GM18508 (cell line): ENCODE data around the gene AOPEP.
"Not testable (repeated sequence)": the region's sequence is repeated elsewhere in the genome, so short reads cannot be mapped to it uniquely, and the experiment has no call there.

Experiments
- ATAC-seq: cut with Tn5 transposase; IDR thresholded peaks from one replicate; pipeline ENCODE4 v1.9.1; 2021; ENCODE audit warnings: moderate number of reproducible peaks; ENCODE audit not compliant: insufficient read depth, unreplicated experiment

Gene AOPEP

DNA sequence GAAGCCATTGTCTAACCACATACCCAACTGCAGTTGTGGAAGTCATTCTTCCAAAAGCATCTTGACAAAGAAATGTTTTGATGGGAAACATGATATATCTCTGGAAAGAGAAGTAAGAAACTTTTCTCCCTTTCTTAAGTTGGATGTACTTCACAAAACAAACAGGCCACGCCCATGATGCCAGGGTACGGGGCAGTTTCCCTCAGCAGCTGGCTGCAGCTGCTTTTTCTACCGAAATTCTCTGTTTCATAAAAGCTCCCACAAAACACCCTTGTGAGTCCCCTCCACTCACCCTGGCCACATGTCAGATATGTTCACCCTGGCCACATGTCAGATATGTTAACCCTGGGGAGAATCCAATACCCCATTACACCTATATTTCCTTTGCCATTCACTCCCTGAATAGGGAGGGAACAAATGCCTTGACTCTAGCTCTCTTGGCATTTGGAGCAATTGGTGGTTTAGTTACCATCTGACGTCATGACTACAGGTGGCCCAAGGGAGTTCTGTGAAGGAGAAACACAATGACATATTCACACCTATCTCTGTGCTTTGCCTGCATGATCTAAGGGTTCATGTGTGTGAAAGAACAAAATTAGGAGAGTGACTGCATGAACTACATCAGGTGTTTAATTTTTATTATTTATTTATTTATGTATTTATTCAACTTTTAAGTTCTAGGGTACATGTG, 103.0 kb downstream of the AOPEP start:
- no peak for ATAC-seq

GRCh38 chr9:94830071-94830604, 103.6 kb downstream of the AOPEP start:
- not testable (repeated sequence) for ATAC-seq

DNA sequence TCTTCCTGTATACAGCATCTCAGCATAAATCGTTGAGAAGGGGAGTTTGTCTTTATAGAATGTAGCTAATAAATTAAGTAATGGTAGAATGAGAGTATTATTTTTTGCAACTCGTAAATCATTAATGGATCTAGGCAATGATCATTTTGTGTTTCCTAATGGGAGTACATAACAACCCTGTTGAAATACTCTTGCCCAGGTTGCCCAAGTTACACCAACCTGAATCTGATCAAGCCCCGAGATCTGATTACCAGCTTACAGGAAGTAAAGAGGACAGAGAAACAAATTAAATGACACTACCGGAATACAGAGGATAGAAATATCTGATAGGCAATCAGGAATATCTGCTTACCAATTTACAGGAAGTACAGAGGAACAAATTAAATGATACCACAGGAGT, 107.3 kb downstream of the AOPEP start:
- ATAC-seq, result no peak

- no peak for ATAC-seq
Observed at GRCh38 chr9:94837404-94837803, 110.9 kb downstream of the AOPEP start.

DNA sequence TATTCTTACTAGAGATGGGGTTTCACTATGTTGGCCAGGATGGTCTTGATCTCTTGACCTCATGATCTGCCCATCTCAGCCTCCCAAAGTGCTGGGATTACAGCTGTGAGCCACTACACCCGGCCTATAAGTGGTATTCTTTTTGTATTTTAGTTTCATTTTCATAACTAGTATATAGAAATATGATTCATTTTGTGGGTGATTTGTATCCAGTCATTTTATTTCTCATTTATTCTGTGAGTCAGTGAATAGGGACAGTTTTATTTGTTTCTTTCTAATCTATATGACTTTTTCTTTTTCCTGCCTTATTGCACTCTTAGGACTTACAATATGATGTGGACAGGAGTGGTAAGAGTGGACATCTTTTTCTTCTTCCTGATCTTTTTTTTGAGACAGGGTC, 112.9 kb downstream of the AOPEP start:
- ATAC-seq, result no peak

DNA sequence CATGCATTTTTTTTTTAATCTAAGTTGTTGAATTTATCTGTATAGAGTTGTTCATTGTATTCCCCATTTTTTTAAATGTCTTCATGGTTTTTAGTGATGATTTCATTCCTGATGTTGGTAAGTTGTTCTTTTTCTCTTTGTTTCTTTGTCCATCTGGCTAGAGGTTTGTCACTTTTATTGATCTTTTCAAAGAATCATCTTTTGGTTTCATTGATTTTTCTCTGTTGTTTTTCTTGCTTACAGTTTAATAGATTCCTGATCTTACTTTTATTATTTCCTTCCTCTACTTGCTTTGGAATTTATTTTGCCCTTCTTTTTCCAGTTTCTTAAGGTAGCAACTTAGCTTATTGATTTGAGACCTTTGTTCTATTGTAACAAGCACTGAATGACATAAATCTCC, 114.2 kb downstream of the AOPEP start:
- no peak for ATAC-seq

DNA sequence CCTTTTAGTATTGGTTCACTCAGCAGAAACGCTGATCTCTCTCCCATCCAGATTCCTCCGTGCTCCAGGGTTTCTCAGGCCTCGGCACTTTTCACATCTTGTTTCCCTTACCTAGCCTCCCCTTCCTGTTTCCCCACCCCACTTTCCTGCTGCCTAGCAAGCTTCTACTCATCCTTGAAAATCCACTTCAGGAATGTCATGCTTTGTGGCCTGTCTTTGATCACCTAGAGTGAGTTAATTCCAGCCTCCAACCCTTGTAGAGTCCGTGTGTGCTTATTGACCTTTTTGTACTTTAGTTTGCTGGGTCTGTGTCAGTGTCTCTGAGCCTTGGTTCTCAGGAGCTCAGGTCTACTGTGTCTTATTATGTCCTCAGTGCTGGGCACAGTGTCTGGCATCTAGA, 116.6 kb downstream of the AOPEP start:
- ATAC-seq, result no peak

DNA sequence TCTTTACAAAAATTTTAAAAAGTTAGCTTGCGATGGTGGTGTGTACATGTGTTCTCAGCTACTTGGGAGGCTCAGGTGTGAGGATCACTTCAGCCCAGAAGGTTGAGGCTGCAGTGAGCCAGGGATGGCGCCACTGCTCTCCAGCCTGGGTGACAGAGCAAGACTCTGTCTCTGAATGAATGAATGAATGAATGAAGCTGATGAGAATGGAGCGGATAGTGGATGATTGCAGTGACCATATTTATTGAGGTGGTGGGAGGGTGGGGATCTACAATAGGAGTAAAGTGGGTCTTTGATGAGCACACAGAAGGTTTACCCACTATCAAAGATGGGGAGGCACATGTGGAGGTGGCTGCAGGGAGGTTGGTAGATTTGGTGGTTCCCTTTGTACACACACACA, 120.2 kb downstream of the AOPEP start:
- no peak for ATAC-seq

GRCh38 chr9:94847486-94847885, 121.0 kb downstream of the AOPEP start:
- ATAC-seq, result no peak

GRCh38 chr9:94848791-94849190, 122.3 kb downstream of the AOPEP start:
- ATAC-seq, result not testable (repeated sequence)

GRCh38 chr9:94850540-94851434, 124.3 kb downstream of the AOPEP start:
- ATAC-seq, result no peak

- no peak for ATAC-seq
Observed at GRCh38 chr9:94851467-94851866, 125.0 kb downstream of the AOPEP start.

DNA sequence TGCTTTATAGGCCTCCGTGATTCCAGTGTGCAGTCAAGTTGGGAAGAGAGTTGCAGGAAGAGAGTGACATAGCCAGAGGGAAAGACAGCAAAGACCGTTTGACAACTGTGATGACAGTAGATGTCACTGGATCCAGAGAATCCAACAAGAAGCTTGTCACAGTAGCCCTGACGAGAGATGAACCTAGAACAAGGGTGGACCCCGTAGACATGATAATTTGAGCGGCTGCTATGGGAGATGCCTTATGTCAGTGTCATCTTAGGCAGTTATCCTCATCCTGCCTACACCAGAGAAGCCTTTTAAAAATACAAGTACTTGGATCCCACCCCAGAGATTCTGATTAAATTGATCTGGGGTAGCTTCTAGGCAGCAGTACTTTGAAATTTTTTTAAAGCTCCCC, 125.4 kb downstream of the AOPEP start:
- no peak for ATAC-seq

DNA sequence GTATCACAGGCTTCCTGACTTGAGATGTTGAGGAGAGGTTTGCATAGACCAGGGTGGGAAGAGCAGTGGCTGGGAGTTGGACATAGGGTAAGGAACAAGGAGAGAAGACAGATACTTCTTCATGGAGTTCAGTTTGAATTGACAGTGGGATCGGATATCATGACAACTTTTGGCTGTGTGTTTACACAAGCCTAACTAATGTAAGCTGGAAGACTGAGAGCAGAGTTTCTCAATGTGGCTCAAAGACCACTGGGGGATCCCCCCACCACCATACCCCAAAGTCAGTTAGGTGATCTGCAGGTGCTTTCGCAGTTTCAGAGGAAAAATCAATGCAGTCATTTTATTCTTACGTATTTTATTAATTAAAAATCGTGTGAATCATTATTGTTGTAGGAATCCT, 125.9 kb downstream of the AOPEP start:
- no peak for ATAC-seq

DNA sequence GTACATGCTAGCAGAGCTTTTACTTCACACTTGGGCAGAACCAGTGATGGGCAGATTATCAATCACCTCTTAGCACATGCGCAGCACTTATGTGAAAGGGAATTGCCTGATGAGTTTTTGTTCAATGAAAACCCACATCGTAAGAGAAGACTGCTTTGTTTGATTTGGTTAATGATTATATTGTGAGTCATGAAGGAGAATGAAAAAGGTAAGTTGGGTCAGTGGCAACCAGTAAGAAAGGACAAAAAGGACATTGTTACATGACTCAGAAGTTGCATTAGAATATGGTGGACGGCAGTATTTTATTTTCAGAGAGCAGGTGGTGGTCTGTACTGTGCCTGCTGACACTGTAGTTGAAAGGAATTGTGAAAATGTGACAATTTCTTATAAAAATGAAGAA, 127.4 kb downstream of the AOPEP start:
- ATAC-seq, result no peak

DNA sequence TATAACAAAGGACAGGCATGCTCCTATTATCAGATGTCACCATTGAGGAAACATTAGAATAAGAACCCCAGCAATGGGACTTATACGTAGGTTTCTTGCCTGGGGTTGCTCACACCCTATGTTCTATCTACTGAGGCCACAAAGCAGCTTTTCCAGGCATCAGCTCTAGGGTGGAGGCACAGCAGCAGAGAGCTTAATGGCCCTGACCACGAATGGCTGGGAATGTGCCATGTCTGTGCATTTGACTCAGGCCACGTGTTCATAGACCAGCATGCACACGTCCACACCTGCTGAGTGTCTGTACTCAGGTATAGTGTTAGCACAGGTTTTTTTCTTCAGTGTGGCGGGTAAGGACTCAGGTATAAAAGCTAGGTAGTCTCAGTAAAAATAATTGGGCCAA, 129.4 kb downstream of the AOPEP start:
- ATAC-seq, result no peak

DNA sequence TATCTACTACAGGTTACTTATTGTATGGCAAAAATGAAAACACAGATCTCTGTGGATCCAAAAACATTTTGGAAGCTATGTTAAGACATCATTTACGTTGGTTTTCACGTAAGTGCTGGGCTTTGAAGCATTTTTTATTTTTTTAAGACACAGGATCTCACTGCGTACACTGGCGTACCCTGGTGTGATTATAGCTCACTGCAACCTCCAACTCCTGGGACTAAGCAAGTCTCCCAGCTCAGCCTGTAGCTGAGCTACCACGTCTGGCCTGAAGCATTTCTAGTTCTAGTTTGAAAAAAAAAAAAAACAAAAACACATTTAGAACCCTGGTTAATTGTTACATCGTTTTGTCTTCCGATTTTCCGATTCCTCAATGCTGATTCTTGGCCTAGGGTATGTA, 131.3 kb downstream of the AOPEP start:
- no peak for ATAC-seq

DNA sequence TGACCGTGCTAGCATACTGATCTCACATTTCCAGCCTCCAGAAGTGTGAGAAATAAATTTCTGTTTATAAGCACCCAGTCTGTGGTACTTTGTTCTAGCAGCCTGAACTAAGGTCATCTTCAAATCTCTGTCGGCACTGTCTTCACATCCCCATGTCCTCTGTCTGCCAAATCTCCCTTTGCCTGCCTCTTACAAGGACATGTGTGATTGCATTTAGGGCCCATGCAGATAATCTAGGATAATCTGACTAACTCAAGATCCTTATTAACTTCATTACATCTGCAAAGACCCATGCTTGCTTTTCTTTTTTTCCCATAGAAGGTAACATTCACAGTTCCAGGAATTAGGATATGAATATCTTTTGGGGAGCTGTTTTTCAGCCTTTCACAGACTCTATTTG, 132.7 kb downstream of the AOPEP start:
- no peak for ATAC-seq

DNA sequence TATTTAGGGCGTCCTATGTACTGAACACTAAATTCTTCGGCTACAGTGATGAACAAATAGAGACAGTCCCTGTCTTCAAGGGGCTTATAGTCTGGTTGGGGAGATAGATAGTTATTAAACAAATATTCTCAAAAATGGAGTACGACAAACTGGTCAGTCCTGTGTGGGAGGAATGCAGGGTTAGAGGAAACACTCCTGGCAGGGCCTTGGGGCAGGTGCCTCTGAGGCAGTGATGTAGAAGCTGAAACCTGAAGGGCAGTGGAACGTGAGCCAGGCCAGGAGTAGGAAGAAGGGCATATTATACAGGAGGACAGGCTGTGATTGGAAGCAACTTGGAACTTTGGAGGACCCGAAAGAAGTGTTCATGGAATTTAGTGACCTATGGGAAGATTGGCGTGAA, 133.4 kb downstream of the AOPEP start:
- ATAC-seq, result no peak

DNA sequence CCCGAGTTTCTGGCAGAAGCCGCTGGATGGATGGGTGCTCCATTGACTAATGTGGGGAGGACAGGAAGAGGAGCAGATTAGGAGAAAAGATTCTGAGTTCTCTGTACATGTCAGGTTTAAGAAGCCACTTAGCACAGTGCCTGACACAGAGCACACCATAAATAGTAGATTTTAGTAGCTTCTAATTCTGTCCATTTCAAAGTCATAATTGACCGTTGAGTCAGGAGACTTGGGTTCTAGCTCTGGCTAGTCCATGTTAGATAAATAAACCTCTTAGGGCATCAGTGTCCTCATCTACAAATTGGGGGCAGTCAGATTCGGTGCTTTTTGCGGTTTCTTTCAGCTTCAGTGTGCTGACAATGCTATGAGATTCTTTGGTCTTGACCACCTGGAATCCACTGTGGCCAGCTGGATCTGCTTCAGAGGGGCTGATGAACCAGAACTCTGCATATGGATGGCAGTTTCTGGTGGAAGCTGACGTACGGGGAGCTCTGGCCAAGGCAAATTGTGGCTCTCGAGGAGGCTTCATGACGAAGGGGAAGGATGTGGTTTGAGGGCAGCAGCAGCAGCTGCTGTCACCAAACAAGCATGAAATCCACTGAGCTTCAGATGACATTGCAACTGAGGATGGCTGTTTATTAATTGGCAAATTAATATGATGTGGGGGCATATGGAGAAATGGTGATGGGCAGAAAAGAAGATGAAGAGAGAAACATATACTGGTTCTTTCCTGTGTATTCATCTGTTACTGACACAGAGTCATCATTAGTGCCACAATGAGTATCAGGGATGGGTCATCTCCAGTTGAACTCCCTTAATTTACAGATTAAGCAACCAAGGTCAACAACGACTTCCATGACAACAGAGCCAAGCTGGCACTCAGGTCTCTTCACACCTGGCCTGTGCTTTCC, 134.4 kb downstream of the AOPEP start:
- ATAC-seq, result peak; percentile 93
